Left ventricle myocardium inferior (tissue), 1 donor: Measurements from ENCODE around the gene NAT9. TPM values are rescaled to one million over a fixed set of nuclear protein-coding genes. Genes with fewer than 3 reads are reported as not detected.

Experiments
- DNase-seq: peaks from one replicate; pipeline ENCODE4 v3.0.0-alpha.2; 2020
- H3K27ac ChIP-seq: fragments of 200-600 bp; replicated peaks from 2 replicates; pipeline ENCODE4 v1.8.0; 2021
- H3K27me3 ChIP-seq: fragments of 200-600 bp; 2 replicates; pipeline ENCODE4 v1.8.0; 2021; ENCODE audit warnings: low read depth
- H3K36me3 ChIP-seq: fragments of 200-600 bp; 2 replicates; pipeline ENCODE4 v1.8.0; 2021
- H3K4me1 ChIP-seq: fragments of 200-600 bp; 2 replicates; pipeline ENCODE4 v1.8.0; 2021
- H3K4me3 ChIP-seq: fragments of 200-600 bp; 2 replicates; pipeline ENCODE4 v1.8.0; 2021; ENCODE audit warnings: mild to moderate bottlenecking, moderate library complexity
- H3K9me3 ChIP-seq: fragments of 200-600 bp; replicated peaks from 2 replicates; pipeline ENCODE4 v1.8.0; 2021
- CTCF ChIP-seq: fragments of 200-600 bp; IDR thresholded peaks from 2 replicates; pipeline ENCODE4 v1.8.0; 2021; ENCODE audit warnings: antibody characterized with exemption, mild to moderate bottlenecking, borderline replicate concordance
- intact Hi-C: fragments of 100-400 bp; cut with micrococcal nuclease; formaldehyde crosslinking; loops from one replicate; pipeline ENCODE4 v1.11.0; 2022
- total RNA-seq: library from RNA; stranded (reverse); fragmentation: NEBNext Ultra II Directional; extraction: Animal tissue kit (Norgen Biotek cat#: 25700); gene quantifications from one replicate; pipeline ENCODE4 v1.2.1, GENCODE V29; 2021
- donor health status: DM: no; HTN: yes; CAD: no; lungs with severe emphysema.

The NAT9 gene
- total RNA-seq, 1 donor from 2014 or later: 18.6 TPM

GRCh38 chr17:74796211-74796610 lies 20.1 kb upstream of the NAT9 start:
- H3K27ac ChIP-seq: no peak overlapping the region
- no peaks in the 10 kb centered on the region for H3K9me3 ChIP-seq
- H3K4me3 ChIP-seq: no peak overlapping the region
- intact Hi-C loops: loop anchor here (5.0 kb wide), 1 partner anchor 66 kb away; no protein-coding TSS in a partner anchor
- no peaks in the 10 kb centered on the region for H3K27me3 ChIP-seq
- H3K4me1 ChIP-seq: peaks cover 13% of the 10 kb centered on the region
- no peak for DNase-seq
- H3K36me3 ChIP-seq: peaks cover 82% of the 10 kb centered on the region
- no peak for TF ChIP-seq CTCF

GRCh38 chr17:74795327-74796020 lies 19.3 kb upstream of the NAT9 start:
- intact Hi-C loops: loop anchor here (5.0 kb wide), 1 partner anchor 67 kb away; no protein-coding TSS in a partner anchor
- no peaks in the 10 kb centered on the region for H3K9me3 ChIP-seq
- no peaks in the 10 kb centered on the region for H3K27me3 ChIP-seq
- H3K36me3 ChIP-seq: peaks cover 75% of the 10 kb centered on the region
- H3K4me3 ChIP-seq: no peak overlapping the region
- no peak for DNase-seq
- TF ChIP-seq CTCF: no peak
- H3K27ac ChIP-seq: no peak overlapping the region
- H3K4me1 ChIP-seq: peaks cover 14% of the 10 kb centered on the region

- Histone ChIP-seq H3K36me3 (peaks cover 66% of the 10 kb centered on the region), H3K27me3 (no peaks in the 10 kb centered on the region), H3K9me3 (no peaks in the 10 kb centered on the region), H3K27ac (no peak overlapping the region), H3K4me1 (peaks cover 14% of the 10 kb centered on the region), H3K4me3 (no peak overlapping the region)
- no peak for DNase-seq
- TF ChIP-seq CTCF: no peak
- intact Hi-C loops: no loop called here
Observed at GRCh38 chr17:74792586-74793105, 16.5 kb upstream of the NAT9 start.

- Histone ChIP-seq H3K36me3 (peaks cover 47% of the 10 kb centered on the region), H3K27me3 (no peaks in the 10 kb centered on the region), H3K9me3 (no peaks in the 10 kb centered on the region), H3K4me3 (no peak overlapping the region), H3K27ac (no peak overlapping the region), H3K4me1 (peaks cover 8% of the 10 kb centered on the region)
- TF ChIP-seq CTCF: no peak
- intact Hi-C loops: no loop called here
- no peak for DNase-seq
Observed at GRCh38 chr17:74790161-74791058, 14.3 kb upstream of the NAT9 start.

- H3K4me1 ChIP-seq: peaks cover 8% of the 10 kb centered on the region
- H3K27me3 ChIP-seq: no peaks in the 10 kb centered on the region
- H3K9me3 ChIP-seq: no peaks in the 10 kb centered on the region
- no peak overlapping the region for H3K4me3 ChIP-seq
- intact Hi-C loops: loop anchor here (5.0 kb wide), 2 partner anchors 46 to 81 kb away; no protein-coding TSS in a partner anchor
- TF ChIP-seq CTCF: no peak
- DNase-seq: no peak
- no peak overlapping the region for H3K27ac ChIP-seq
- peaks cover 22% of the 10 kb centered on the region for H3K36me3 ChIP-seq
Observed at GRCh38 chr17:74786431-74787055, 10.4 kb upstream of the NAT9 start.
